HL-60 (cell line): Measurements from ENCODE around the gene GALT.

Experiments
- POLR2AphosphoS5 ChIP-seq: IDR thresholded peaks from 2 replicates; pipeline ENCODE4 v1.6.1; 2012; ENCODE audit warnings: low read depth
- TF ChIP-seq, protein P1 (sequence below): IDR thresholded peaks from one replicate; pipeline ENCODE4 v1.5.1; 2011; ENCODE audit warnings: low read length, control low read depth, inconsistent platforms; ENCODE audit not compliant: insufficient read depth

GRCh38 chr9:34685591-34685990, 39.1 kb downstream of the GALT start:
- no peak for TF ChIP-seq POLR2AphosphoS5
- TF ChIP-seq, protein P1, sequence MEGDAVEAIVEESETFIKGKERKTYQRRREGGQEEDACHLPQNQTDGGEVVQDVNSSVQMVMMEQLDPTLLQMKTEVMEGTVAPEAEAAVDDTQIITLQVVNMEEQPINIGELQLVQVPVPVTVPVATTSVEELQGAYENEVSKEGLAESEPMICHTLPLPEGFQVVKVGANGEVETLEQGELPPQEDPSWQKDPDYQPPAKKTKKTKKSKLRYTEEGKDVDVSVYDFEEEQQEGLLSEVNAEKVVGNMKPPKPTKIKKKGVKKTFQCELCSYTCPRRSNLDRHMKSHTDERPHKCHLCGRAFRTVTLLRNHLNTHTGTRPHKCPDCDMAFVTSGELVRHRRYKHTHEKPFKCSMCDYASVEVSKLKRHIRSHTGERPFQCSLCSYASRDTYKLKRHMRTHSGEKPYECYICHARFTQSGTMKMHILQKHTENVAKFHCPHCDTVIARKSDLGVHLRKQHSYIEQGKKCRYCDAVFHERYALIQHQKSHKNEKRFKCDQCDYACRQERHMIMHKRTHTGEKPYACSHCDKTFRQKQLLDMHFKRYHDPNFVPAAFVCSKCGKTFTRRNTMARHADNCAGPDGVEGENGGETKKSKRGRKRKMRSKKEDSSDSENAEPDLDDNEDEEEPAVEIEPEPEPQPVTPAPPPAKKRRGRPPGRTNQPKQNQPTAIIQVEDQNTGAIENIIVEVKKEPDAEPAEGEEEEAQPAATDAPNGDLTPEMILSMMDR: no peak
